Ovary (tissue), 9 donors: ENCODE measurements around the gene KRT27. TPM values are rescaled to one million over a fixed set of nuclear protein-coding genes. Genes with fewer than 3 reads are reported as not detected.

Source experiments
- DNase-seq, 5 donors: peaks; one replicate each; pipeline ENCODE4 v3.0.0-alpha.2; 2019 to 2020
- H3K27ac ChIP-seq, 2 donors: fragments of 200-600 bp; one replicate each; pipeline versions ENCODE4 v1.5.1 to v1.8.0; 2019 to 2022
- H3K27me3 ChIP-seq: fragments of 200-600 bp; one replicate; pipeline ENCODE4 v1.8.0; 2022
- H3K36me3 ChIP-seq: fragments of 200-600 bp; sonication (generic); one replicate; pipeline ENCODE4 v1.5.1; 2019
- H3K4me1 ChIP-seq: one replicate; pipeline ENCODE4 v1.8.1; 2013; ENCODE audit warnings: mild to moderate bottlenecking, moderate library complexity; ENCODE audit not compliant: insufficient read depth
- H3K4me3 ChIP-seq: fragments of 200-600 bp; sonication (generic); one replicate; pipeline ENCODE4 v1.5.1; 2017
- H3K9me3 ChIP-seq, 2 donors: fragments of 200-600 bp in 1 of 2; sonication (generic) in 1 of 2; one replicate each; pipeline versions ENCODE4 v1.5.1 to v1.8.1; 2013 to 2019; ENCODE audit warnings: mild to moderate bottlenecking in 1 of 2, moderate library complexity in 1 of 2
- CTCF ChIP-seq, 3 donors: fragments of 450-650 bp in 2 of 3; fragments of 200-600 bp in 1 of 3; IDR thresholded peaks; one replicate each; pipeline versions ENCODE4 v1.5.1 to v1.8.0; 2016 to 2022; ENCODE audit warnings: antibody characterized with exemption in 3 of 3, mild to moderate bottlenecking in 1 of 3
- EP300 ChIP-seq: sonication (generic); formaldehyde crosslinking; IDR thresholded peaks from one replicate; pipeline ENCODE4 v1.6.1; 2017; ENCODE audit warnings: antibody characterized with exemption
- POLR2A ChIP-seq: fragments of 450-650 bp; IDR thresholded peaks from one replicate; pipeline ENCODE4 v1.6.1; 2017; ENCODE audit warnings: antibody characterized with exemption, mild to moderate bottlenecking, moderate library complexity
- WGBS, 3 donors: extraction: QIAGEN DNeasy Blood & Tissue Kit in 1 of 3; methylation state at CpG; one replicate each; pipeline versions ENCODE4 v1.1.5 to v1.1.7; 2013 to 2017; 5-methylcytosine and 5-hydroxymethylcytosine counted together
- intact Hi-C, 4 donors: fragments of 100-400 bp; cut with DNase I; formaldehyde crosslinking; loops; one replicate each; pipeline versions ENCODE4 v1.11.0 to v1.15.1; 2022 to 2023
- polyA plus RNA-seq, 2 donors: library from polyadenylated mRNA; stranded (reverse); fragments of 200-250 nt in 1 of 2; fragments of 350-450 nt in 1 of 2; fragmentation: Illumina TruSeq in 1 of 2; extraction: RNeasy Lipid Tissue Mini Kit (QIAGEN cat#74804) in 1 of 2; gene quantifications; one replicate each; pipeline ENCODE4 v1.2.3, GENCODE V29; 2013 to 2014
- total RNA-seq, 7 donors: library from RNA; depleted of rRNA in 2 of 7; stranded (reverse); fragments of >200 nt in 2 of 7; fragmentation: NEBNext Ultra II Directional in 3 of 7; extraction: Animal tissue kit (Norgen Biotek cat#: 25700) in 3 of 7; gene quantifications; one replicate each; pipeline versions ENCODE4 v1.1.0 to v1.2.4, GENCODE V29; 2016 to 2023
- donor health status: DM: no; HTN: no; CAD: no; lungs with moderate emphysema.
- donor health status: DM: no; HTN: no; CAD: no.
- donor health status: Bipolar disorder and iron deficiency.
- donor health status: DM: yes; HTN: yes; CAD: no.
- donor health status: DM: no; HTN: no; CAD: no.
- donor health status: DM: yes; HTN: yes; CAD: no.

The KRT27 gene
- total and polyA plus RNA-seq, 9 donors = not detected

- DNase-seq = no peak
- intact Hi-C loops = no loop called here
- Histone ChIP-seq H3K4me3 (no peak overlapping the region), H3K36me3 (no peaks in the 10 kb centered on the region), H3K27ac (no peak overlapping the region), H3K27me3 (no peaks in the 10 kb centered on the region), H3K9me3 (no peaks in the 10 kb centered on the region), H3K4me1 (peaks cover 2% of the 10 kb centered on the region)
- WGBS, 3 donors = 85 to 88% (median 88%) methylated on average over 9 of the region's 9 CpGs
- TF ChIP-seq EP300 (no peak), CTCF (IDR thresholded peaks at IDR 0.05) (no peak), POLR2A (no peak)
Measured at GRCh38 chr17:40820228-40820838, 38.0 kb upstream of the KRT27 start.

- no peaks in the 10 kb centered on the region for H3K36me3 ChIP-seq
- H3K27ac ChIP-seq = peak overlapping the region in 1 of 2 donors; percentile 80
- TF ChIP-seq EP300 (no peak), POLR2A (no peak), CTCF (IDR thresholded peaks at IDR 0.05) (no peak)
- H3K27me3 ChIP-seq = no peaks in the 10 kb centered on the region
- H3K4me3 ChIP-seq = peak overlapping the region; percentile 53
- 26 to 40% (median 27%) methylated on average over 9 of the region's 9 CpGs for WGBS, 3 donors
- DNase-seq = no peak
- H3K9me3 ChIP-seq = no peaks in the 10 kb centered on the region
- peaks cover 2% of the 10 kb centered on the region for H3K4me1 ChIP-seq
- intact Hi-C loops = no loop called here
Measured at GRCh38 chr17:40819528-40820125, 37.3 kb upstream of the KRT27 start.

GRCh38 chr17:40818733-40819527 lies 36.6 kb upstream of the KRT27 start:
- TF ChIP-seq EP300 (no peak), POLR2A (peak; percentile 66)
- Histone ChIP-seq H3K27me3 (no peaks in the 10 kb centered on the region), H3K27ac (peak overlapping the region; percentile 37 to 80), H3K36me3 (no peaks in the 10 kb centered on the region), H3K4me3 (peak overlapping the region; percentile 53), H3K4me1 (peaks cover 2% of the 10 kb centered on the region), H3K9me3 (no peaks in the 10 kb centered on the region)
- DNase-seq = peak; percentile 76 to 89 (median 77)
- 0 to 1% (median 0%) methylated on average over 54 to 73 of the region's 73 CpGs for WGBS, 3 donors
- intact Hi-C loops = no loop called here

- peaks cover 2% of the 10 kb centered on the region for H3K4me1 ChIP-seq
- no peaks in the 10 kb centered on the region for H3K27me3 ChIP-seq
- no peaks in the 10 kb centered on the region for H3K36me3 ChIP-seq
- peak overlapping the region; percentile 53 for H3K4me3 ChIP-seq
- H3K27ac ChIP-seq = peak overlapping the region in 1 of 2 donors; percentile 80
- intact Hi-C loops = no loop called here
- 10 to 15% (median 11%) methylated on average over 7 of the region's 7 CpGs for WGBS, 3 donors
- H3K9me3 ChIP-seq = no peaks in the 10 kb centered on the region
- no peak for DNase-seq
- TF ChIP-seq CTCF (IDR thresholded peaks at IDR 0.05) = no peak
Measured at GRCh38 chr17:40818343-40818732, 36.0 kb upstream of the KRT27 start.
